Measurements from ENCODE around the gene FMR1. TPM values are rescaled to one million over a fixed set of nuclear protein-coding genes. Genes with fewer than 3 reads are reported as not detected.

FMR1 gene
- polyA plus RNA-seq, 2 of the 4 experiments (the other 2 are of a cell fraction), result 32.6 to 38.8 TPM

- no peaks in the 10 kb centered on the region for H3K9me3 ChIP-seq
- no peaks in the 10 kb centered on the region for H3K4me1 ChIP-seq
- no peak overlapping the region for H3K27ac ChIP-seq
- TF ChIP-seq EHMT2 (IDR thresholded peaks at IDR 0.05; ENCODE audit: low read depth) (no peak), NR3C1 (IDR thresholded peaks at IDR 0.05) (no peak), HOXB5 (CRISPR knock-in tag; IDR thresholded peaks at IDR 0.05) (no peak), HOXA7 (CRISPR knock-in tag; IDR thresholded peaks at IDR 0.05) (no peak), FOXS1 (CRISPR knock-in tag; IDR thresholded peaks at IDR 0.05) (no peak), RFX5 (IDR thresholded peaks at IDR 0.05) (no peak), JUNB (IDR thresholded peaks at IDR 0.05) (no peak)
- TF ChIP-seq, protein P1, sequence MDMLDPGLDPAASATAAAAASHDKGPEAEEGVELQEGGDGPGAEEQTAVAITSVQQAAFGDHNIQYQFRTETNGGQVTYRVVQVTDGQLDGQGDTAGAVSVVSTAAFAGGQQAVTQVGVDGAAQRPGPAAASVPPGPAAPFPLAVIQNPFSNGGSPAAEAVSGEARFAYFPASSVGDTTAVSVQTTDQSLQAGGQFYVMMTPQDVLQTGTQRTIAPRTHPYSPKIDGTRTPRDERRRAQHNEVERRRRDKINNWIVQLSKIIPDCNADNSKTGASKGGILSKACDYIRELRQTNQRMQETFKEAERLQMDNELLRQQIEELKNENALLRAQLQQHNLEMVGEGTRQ (IDR thresholded peaks at IDR 0.05), result no peak
- no peak overlapping the region for H3K4me2 ChIP-seq
- ATAC-seq (no peak), DNase-seq (ENCODE audit: low read depth in 1 of 2, low spot score in 1 of 2) (no peak), FAIRE-seq (no peak)
- CTCF ChIA-PET, result interaction anchor here (0.7 kb wide), 1 partner anchor 11 kb away, joined by 3 read pairs; no protein-coding TSS in a partner anchor
- no peak overlapping the region for H3K4me3 ChIP-seq
- 4% methylated on average over 1 of the region's 1 CpG for WGBS (ENCODE audit: missing lambda C conversion rate)
- POLR2A ChIA-PET, result interaction anchor here (1.1 kb wide), 1 partner anchor 21 kb away, joined by 3 read pairs; the partner anchor contains the start of gene FMR1
These were observed 21.0 kb upstream of the FMR1 start for GRCh38 chrX:147890756-147891155.

GRCh38 chrX:147891896-147892295, 19.8 kb upstream of the FMR1 start:
- ChIA-PET CTCF (no interaction called here), POLR2A (no interaction called here)

More at GRCh38 chrX:147891896-147892295, 19.8 kb upstream of the FMR1 start:
- no peak for ATAC-seq
- Histone ChIP-seq H3K4me3 (no peak overlapping the region), H3K9me3 (no peaks in the 10 kb centered on the region), H3K4me2 (no peak overlapping the region), H3K27ac (no peak overlapping the region), H3K4me1 (no peaks in the 10 kb centered on the region)
- no peak for FAIRE-seq
- 10% methylated on average over 1 of the region's 1 CpG for WGBS (ENCODE audit: missing lambda C conversion rate)
- no peak for TF ChIP-seq MAZ (IDR thresholded peaks at IDR 0.05; ENCODE audit: borderline replicate concordance, low read depth, low read length)
- TF ChIP-seq NFE2L2 (conservative IDR thresholded peaks at IDR 0.05; ENCODE audit: low read length), result no peak
- TF ChIP-seq HOXA7 (CRISPR knock-in tag; IDR thresholded peaks at IDR 0.05), result no peak
- TF ChIP-seq, protein P2, sequence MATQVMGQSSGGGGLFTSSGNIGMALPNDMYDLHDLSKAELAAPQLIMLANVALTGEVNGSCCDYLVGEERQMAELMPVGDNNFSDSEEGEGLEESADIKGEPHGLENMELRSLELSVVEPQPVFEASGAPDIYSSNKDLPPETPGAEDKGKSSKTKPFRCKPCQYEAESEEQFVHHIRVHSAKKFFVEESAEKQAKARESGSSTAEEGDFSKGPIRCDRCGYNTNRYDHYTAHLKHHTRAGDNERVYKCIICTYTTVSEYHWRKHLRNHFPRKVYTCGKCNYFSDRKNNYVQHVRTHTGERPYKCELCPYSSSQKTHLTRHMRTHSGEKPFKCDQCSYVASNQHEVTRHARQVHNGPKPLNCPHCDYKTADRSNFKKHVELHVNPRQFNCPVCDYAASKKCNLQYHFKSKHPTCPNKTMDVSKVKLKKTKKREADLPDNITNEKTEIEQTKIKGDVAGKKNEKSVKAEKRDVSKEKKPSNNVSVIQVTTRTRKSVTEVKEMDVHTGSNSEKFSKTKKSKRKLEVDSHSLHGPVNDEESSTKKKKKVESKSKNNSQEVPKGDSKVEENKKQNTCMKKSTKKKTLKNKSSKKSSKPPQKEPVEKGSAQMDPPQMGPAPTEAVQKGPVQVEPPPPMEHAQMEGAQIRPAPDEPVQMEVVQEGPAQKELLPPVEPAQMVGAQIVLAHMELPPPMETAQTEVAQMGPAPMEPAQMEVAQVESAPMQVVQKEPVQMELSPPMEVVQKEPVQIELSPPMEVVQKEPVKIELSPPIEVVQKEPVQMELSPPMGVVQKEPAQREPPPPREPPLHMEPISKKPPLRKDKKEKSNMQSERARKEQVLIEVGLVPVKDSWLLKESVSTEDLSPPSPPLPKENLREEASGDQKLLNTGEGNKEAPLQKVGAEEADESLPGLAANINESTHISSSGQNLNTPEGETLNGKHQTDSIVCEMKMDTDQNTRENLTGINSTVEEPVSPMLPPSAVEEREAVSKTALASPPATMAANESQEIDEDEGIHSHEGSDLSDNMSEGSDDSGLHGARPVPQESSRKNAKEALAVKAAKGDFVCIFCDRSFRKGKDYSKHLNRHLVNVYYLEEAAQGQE (IDR thresholded peaks at IDR 0.05), result no peak
- TF ChIP-seq ZNF302 (CRISPR knock-in tag; IDR thresholded peaks at IDR 0.05), result no peak
- TF ChIP-seq HMGXB4 (CRISPR knock-in tag; IDR thresholded peaks at IDR 0.05; ENCODE audit: borderline replicate concordance), result no peak
- TF ChIP-seq SMC3 (IDR thresholded peaks at IDR 0.05), result no peak
- TF ChIP-seq MYC (IDR thresholded peaks at IDR 0.05; ENCODE audit: borderline replicate concordance, low read length), result no peak
- no peak for TF ChIP-seq RFX5 (IDR thresholded peaks at IDR 0.05)
- no peak for TF ChIP-seq RNF2 (IDR thresholded peaks at IDR 0.05; ENCODE audit: borderline replicate concordance, low read depth)
- TF ChIP-seq, protein P3, sequence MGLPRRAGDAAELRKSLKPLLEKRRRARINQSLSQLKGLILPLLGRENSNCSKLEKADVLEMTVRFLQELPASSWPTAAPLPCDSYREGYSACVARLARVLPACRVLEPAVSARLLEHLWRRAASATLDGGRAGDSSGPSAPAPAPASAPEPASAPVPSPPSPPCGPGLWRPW (IDR thresholded peaks at IDR 0.05), result no peak
- no peak for TF ChIP-seq RAD21 (conservative IDR thresholded peaks at IDR 0.05 in 1 of 2, IDR thresholded peaks at IDR 0.05 in 1 of 2)
- TF ChIP-seq NPAS2 (CRISPR knock-in tag; IDR thresholded peaks at IDR 0.05; ENCODE audit: borderline replicate concordance), result no peak
- no peak for TF ChIP-seq HEYL (CRISPR knock-in tag; IDR thresholded peaks at IDR 0.05)
- DNase-seq (ENCODE audit: low read depth in 1 of 2, low spot score in 1 of 2), result no peak

Measured in A549 (cell line).